Right cardiac atrium (tissue), 5 donors: Measurements from ENCODE around the gene SKAP2. TPM values are rescaled to one million over a fixed set of nuclear protein-coding genes. Genes with fewer than 3 reads are reported as not detected.

Experiments used
- ATAC-seq, 2 donors: fragments of 200-7000 bp; cut with Tn5 transposase; one replicate each; pipeline versions ENCODE4 v1.8.0 to v1.9.1; 2020; ENCODE audit warnings: moderate library complexity in 2 of 2, mild to moderate bottlenecking in 1 of 2
- DNase-seq, 3 donors: peaks; one replicate each; pipeline ENCODE4 v3.0.0-alpha.2; 2020
- H3K27ac ChIP-seq: one replicate; pipeline ENCODE4 v1.5.1; 2013; ENCODE audit warnings: mild to moderate bottlenecking, low read length, control low read depth, moderate library complexity
- H3K27me3 ChIP-seq: one replicate; pipeline ENCODE4 v1.6.1; 2013; ENCODE audit not compliant: control insufficient read depth, insufficient read depth
- H3K4me1 ChIP-seq: one replicate; pipeline ENCODE4 v1.6.1; 2013; ENCODE audit warnings: low read length; ENCODE audit not compliant: control insufficient read depth, insufficient read depth
- H3K4me3 ChIP-seq: one replicate; pipeline ENCODE4 v1.5.1; 2013; ENCODE audit warnings: low read length, control low read depth
- H3K9me3 ChIP-seq: one replicate; pipeline ENCODE4 v1.6.1; 2013; ENCODE audit warnings: low read length; ENCODE audit not compliant: control insufficient read depth
- WGBS: extraction: QIAGEN DNeasy Blood & Tissue Kit; methylation state at CpG from one replicate; pipeline ENCODE4 v1.1.7; 2013; 5-methylcytosine and 5-hydroxymethylcytosine counted together
- intact Hi-C, 4 donors: fragments of 100-400 bp; cut with DNase I; formaldehyde crosslinking; loops; one replicate each; pipeline versions ENCODE4 v1.11.0 to v1.14.0; 2022 to 2023
- polyA plus RNA-seq: library from polyadenylated mRNA; stranded (reverse); fragments of 200-250 nt; gene quantifications from one replicate; pipeline ENCODE4 v1.2.3, GENCODE V29; 2013
- total RNA-seq, 4 donors: library from RNA; stranded (reverse); fragmentation: NEBNext Ultra II Directional; extraction: Animal tissue kit (Norgen Biotek cat#: 25700); gene quantifications; one replicate each; pipeline ENCODE4 v1.2.1, GENCODE V29; 2021
- donor health status: healthy with polysubstance abuse.
- donor health status: DM: no; HTN: yes; CAD: no.
- donor health status: DM: no; HTN: no; CAD: no.
- donor health status: DM: no; HTN: yes; CAD: no; lungs with severe emphysema.
- donor health status: DM: yes; HTN: yes; CAD: no.

Gene SKAP2
- total and polyA plus RNA-seq, 5 donors = 5.5 to 13.9 (median 10.7) TPM

DNA sequence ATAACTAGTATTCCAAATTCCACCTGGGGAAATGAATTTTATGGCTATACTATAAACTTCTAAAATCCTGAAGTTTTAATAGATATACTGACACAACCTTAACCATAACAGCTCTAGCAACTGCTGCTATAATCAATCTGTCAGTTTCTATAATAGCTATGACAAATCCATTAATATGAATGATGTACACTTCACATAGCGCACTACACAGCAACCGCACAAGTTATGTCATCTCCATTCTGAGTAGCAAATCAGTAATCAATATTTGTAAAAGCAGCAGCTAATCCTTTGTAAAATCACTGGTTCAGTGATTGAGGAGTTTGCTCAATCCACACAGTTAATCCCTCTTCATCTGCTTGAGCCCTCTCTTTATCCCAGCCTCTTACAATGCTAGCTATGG is 105.3 kb downstream of the SKAP2 start:
- intact Hi-C loops = no loop called here
- ATAC-seq (no peak), DNase-seq (no peak)
- Histone ChIP-seq H3K27me3 (no peaks in the 10 kb centered on the region), H3K9me3 (no peaks in the 10 kb centered on the region), H3K4me1 (no peaks in the 10 kb centered on the region), H3K4me3 (no peak overlapping the region), H3K27ac (no peak overlapping the region)
- WGBS = 98% methylated on average over 2 of the region's 2 CpGs

DNA sequence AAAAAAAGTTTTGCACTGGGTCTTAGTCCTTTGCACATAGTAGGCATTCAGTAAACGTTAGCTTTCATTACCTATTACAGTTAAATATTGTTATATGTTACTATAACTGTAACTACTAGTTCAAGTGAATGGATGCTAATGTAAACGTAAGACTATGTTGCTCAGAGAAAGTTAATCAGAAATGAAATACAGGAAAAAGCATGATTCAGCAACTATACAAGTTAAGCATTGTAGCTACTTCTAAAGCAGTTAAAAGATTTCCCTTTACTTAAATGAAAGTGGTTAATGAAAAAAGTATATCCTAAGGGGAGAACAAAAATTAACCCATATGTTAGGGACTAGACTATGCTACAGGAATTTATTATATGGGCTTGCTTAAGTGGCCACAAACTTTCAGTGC is 121.2 kb downstream of the SKAP2 start:
- Histone ChIP-seq H3K4me1 (no peaks in the 10 kb centered on the region), H3K27me3 (no peaks in the 10 kb centered on the region), H3K9me3 (no peaks in the 10 kb centered on the region), H3K27ac (no peak overlapping the region), H3K4me3 (no peak overlapping the region)
- ATAC-seq (no peak), DNase-seq (no peak)
- intact Hi-C loops = no loop called here
- WGBS = 64% methylated on average over 2 of the region's 2 CpGs

DNA sequence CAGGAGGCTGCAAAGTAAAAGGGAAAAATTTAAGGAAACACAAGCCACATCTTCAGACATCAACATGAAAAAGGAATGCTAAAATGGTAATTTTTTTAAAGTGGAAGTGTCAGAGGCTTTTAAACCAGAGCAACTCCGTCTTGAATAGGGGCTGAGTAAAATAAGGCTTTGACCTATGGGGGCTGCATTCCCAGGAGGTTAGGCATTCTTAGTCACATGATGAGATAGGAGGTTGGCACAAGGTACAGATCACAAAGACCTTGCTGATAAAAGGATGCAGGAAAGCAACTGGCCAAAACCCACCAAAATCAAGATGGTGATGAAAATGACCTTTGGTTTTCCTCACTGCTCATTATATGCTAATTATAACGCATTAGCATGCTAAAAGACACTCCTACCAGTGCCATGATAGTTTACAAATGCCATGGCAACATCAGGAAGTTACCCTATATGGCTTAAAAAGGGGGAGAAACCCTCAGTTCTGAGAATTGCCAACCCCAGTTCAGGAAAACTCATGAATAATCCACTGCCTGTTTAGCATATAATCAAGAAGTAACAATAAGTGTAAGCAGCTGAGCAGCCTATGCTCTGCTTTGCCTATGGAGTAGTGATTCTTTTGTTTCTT is 128.3 kb downstream of the SKAP2 start:
- Histone ChIP-seq H3K9me3 (no peaks in the 10 kb centered on the region), H3K4me1 (no peaks in the 10 kb centered on the region), H3K27me3 (no peaks in the 10 kb centered on the region), H3K27ac (no peak overlapping the region), H3K4me3 (no peak overlapping the region)
- no peak for ATAC-seq
- 66% methylated on average over 2 of the region's 2 CpGs for WGBS
- no peak for DNase-seq
- intact Hi-C loops = no loop called here

DNA sequence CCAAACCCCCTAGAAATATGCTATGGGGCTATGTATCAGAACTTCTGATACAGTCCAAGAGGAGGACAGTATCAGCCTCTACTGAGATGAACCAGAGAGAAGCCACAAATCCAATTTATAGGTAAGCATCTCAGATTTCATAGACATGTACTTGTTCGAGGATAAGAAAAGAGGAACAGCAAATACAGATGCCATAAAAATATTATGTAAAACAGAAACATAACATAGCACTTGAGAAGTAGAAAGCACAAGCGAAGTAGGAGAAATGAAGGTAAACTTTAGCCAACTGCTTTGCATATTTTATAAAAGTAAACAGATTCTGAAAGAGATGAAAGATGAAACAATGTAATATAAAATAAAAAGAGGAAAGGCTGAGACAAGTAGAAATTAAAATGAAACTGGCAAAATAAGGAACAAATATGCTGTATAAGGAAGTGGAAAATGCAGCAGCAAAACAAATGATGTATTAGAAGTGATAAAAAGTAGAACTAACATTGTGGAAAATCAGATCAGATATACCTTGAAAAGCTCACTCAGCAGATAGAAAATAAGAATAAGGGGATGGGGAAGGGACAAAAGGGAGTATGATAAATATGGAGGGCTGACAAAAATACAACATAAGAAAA is 135.1 kb downstream of the SKAP2 start:
- intact Hi-C loops = no loop called here
- DNase-seq (no peak), ATAC-seq (no peak)
- WGBS = 80% methylated on average over 2 of the region's 2 CpGs
- Histone ChIP-seq H3K27me3 (no peaks in the 10 kb centered on the region), H3K27ac (no peak overlapping the region), H3K4me1 (no peaks in the 10 kb centered on the region), H3K9me3 (no peaks in the 10 kb centered on the region), H3K4me3 (no peak overlapping the region)

DNA sequence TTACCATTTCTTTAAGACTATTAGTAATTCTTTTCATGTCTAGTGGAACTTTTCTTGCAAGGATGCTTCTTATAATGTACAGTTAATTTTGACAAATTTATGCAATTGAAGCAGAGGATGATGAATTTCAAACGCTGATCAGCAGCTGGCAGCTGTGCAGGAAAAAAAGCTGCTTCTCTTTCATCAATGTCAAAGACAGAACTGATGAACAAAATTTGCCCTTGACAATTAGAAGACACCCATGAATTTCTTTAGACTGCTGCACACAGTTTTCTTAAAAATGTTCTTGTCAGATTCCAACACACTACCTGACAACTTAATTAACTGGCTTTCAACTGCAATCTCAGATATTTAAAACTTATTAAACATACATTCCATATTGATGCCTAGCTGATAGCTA is 138.3 kb downstream of the SKAP2 start:
- WGBS = 46% methylated on average over 1 of the region's 1 CpG
- no peak for DNase-seq
- intact Hi-C loops = no loop called here

DNA sequence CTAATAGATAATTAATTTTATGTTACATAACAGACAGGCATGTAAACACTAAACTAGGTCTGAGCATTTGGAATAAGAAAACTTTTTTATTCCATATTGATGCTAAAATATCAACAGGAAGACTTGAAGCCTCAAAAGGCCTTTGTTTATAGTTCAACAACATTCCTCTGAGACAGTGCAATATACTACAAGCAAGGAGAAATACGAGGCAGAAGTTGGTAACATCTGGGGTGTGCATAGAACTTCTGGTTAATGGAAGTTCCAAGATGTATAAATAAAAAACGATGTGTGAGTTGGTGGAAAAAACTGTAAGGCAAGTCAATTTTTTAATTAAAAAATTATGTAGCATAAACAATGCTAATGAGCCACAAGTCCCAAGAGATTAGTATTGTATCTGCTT is 139.6 kb downstream of the SKAP2 start:
- DNase-seq = no peak
- no peaks in the 10 kb centered on the region for H3K9me3 ChIP-seq
- intact Hi-C loops = no loop called here
- H3K4me1 ChIP-seq = no peaks in the 10 kb centered on the region
- ATAC-seq = no peak
- no peak overlapping the region for H3K27ac ChIP-seq
- H3K27me3 ChIP-seq = no peaks in the 10 kb centered on the region
- no peak overlapping the region for H3K4me3 ChIP-seq
- WGBS = 52% methylated on average over 2 of the region's 2 CpGs

More for the DNA sequence above, 138.3 kb downstream of the SKAP2 start:
- Histone ChIP-seq H3K4me3 (no peak overlapping the region), H3K9me3 (no peaks in the 10 kb centered on the region), H3K27ac (no peak overlapping the region), H3K4me1 (no peaks in the 10 kb centered on the region), H3K27me3 (no peaks in the 10 kb centered on the region)
- no peak for ATAC-seq

DNA sequence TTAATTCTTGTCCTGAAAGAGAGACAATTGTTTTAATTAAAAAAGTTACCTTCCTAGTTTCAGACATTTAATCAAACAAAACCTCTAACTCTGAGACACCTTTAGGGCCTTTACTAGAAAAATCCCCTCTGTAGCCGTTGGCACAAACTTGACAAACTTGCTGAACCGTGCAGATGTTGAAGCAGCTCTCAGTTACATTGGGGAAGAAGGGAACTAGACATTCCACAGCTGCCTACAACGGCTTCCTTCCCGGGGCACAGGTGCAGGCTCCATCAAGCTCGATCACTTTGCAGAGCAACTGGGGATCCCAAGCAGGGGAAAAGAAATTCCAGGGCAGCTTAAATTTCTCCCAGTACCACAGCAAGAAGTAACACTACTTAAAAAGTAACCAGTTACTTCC is 141.3 kb downstream of the SKAP2 start:
- Histone ChIP-seq H3K27ac (no peak overlapping the region), H3K4me3 (no peak overlapping the region), H3K4me1 (no peaks in the 10 kb centered on the region), H3K27me3 (no peaks in the 10 kb centered on the region), H3K9me3 (no peaks in the 10 kb centered on the region)
- intact Hi-C loops = no loop called here
- ATAC-seq = no peak
- 44% methylated on average over 5 of the region's 5 CpGs for WGBS
- DNase-seq = no peak

DNA sequence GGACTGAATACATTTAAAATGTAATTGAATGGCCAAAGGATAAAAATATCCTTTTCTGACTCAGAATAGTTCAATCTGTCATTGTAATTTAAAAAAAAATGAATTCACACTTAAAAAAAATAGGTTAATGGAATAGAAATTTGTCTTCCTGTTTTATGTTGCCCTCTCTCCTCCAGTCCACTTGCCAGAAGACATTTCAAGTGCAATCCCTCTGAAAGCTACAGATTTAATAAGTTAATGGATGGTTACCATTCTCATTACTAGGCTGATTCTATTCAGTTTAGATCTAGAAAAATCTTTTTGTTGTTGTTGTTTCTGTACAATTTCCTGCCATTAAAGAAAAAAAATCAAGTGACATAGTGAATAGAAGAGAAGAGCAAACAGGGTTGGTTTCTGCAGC is 142.9 kb downstream of the SKAP2 start:
- Histone ChIP-seq H3K9me3 (no peaks in the 10 kb centered on the region), H3K4me1 (no peaks in the 10 kb centered on the region), H3K27me3 (no peaks in the 10 kb centered on the region), H3K27ac (no peak overlapping the region), H3K4me3 (no peak overlapping the region)
- DNase-seq (no peak), ATAC-seq (no peak)
- intact Hi-C loops = no loop called here

DNA sequence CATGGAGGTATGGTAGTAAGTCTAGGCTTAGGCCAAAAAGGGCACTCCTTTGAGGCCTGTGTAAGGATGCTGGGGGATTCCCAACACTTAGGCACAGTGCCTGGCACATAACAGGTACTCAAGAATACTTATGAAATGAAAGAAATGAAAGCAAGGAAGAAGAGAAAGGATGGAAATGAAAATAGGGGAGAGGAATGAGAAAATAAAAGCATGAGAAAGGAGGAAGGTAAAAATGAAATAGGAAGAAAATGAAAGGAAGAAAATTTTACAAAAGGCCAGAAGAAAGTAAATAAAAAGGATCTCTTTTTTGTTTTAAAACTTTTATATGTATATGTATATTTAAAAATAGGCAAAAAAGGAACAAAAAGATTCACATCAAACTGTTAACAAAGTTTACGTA is 146.3 kb downstream of the SKAP2 start:
- no peaks in the 10 kb centered on the region for H3K4me1 ChIP-seq
- WGBS = 93% methylated on average over 1 of the region's 1 CpG
- no peak overlapping the region for H3K4me3 ChIP-seq
- H3K9me3 ChIP-seq = no peaks in the 10 kb centered on the region
- ATAC-seq = no peak
- intact Hi-C loops = no loop called here
- H3K27me3 ChIP-seq = no peaks in the 10 kb centered on the region
- DNase-seq = no peak
- no peak overlapping the region for H3K27ac ChIP-seq

DNA sequence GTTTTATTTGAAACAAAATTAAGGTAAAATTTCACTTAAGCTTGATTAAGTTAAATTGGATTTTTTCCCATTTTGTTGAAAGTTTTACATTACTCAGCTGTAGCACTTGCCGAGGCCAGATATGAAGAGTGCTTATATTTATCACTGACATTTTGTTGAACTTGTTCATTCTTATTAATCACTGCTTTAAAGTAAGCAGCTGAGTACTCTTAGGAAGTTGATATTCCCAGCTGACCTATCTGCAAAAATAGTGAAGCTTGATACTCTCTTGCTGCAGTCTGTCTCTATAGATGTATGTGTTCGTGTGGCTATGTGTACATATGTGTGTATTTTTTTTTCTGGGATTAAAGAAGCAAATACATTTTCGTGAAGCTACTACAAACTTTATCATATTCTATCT is 150.0 kb downstream of the SKAP2 start:
- ATAC-seq (no peak), DNase-seq (no peak)
- Histone ChIP-seq H3K27me3 (no peaks in the 10 kb centered on the region), H3K4me3 (no peak overlapping the region), H3K4me1 (no peaks in the 10 kb centered on the region), H3K27ac (no peak overlapping the region), H3K9me3 (no peaks in the 10 kb centered on the region)
- intact Hi-C loops = no loop called here
- WGBS = 68% methylated on average over 3 of the region's 3 CpGs

DNA sequence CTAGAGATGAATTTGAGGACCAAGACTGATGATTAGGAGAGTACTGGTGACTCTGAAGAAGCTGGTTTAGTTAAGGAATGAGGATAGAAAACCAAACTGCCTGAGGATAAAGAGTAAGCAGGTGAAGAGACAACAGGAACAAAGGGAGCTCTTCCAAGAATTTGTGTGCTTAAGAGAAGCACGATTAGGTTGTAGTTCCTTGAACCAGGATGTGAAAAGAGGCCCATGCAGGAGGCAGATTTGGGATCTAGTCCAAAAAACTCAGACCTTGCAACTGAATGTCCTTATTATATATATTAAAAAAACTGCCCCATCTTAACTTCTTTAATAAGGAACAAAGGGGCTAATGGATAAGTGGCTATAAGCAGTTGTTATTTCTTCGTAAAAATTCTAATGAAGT is 150.4 kb downstream of the SKAP2 start:
- intact Hi-C loops = no loop called here
- H3K27me3 ChIP-seq = no peaks in the 10 kb centered on the region
- H3K4me3 ChIP-seq = no peak overlapping the region
- 75% methylated on average over 2 of the region's 2 CpGs for WGBS
- H3K4me1 ChIP-seq = no peaks in the 10 kb centered on the region
- H3K9me3 ChIP-seq = no peaks in the 10 kb centered on the region
- H3K27ac ChIP-seq = no peak overlapping the region
- ATAC-seq (no peak), DNase-seq (no peak)
